BE2C (cell line): Measurements from ENCODE around the gene SPEF1.

Source experiments
- DNase-seq: peaks from one replicate; pipeline ENCODE4 v3.0.0-alpha.2; 2020
- H3K27me3 ChIP-seq: fragments of 250-450 bp; sonication (Bioruptor Pico); 2 replicates; pipeline ENCODE4 v1.5.1; 2020; ENCODE audit warnings: mild to moderate bottlenecking
- H3K36me3 ChIP-seq: fragments of 250-450 bp; sonication (Bioruptor Pico); 2 replicates; pipeline ENCODE4 v1.5.1; 2020; ENCODE audit warnings: mild to moderate bottlenecking
- H3K4me1 ChIP-seq: fragments of 250-450 bp; sonication (Bioruptor Pico); 2 replicates; pipeline ENCODE4 v1.5.1; 2020
- H3K4me3 ChIP-seq: 2 replicates; pipeline ENCODE4 v1.5.1; 2011; ENCODE audit warnings: low read depth, low read length
- H3K9me3 ChIP-seq: fragments of 250-450 bp; sonication (Bioruptor Pico); 2 replicates; pipeline ENCODE4 v1.5.1; 2020
- TF ChIP-seq, protein P1 (sequence below): IDR thresholded peaks from 2 replicates; pipeline ENCODE4 v1.5.1; 2012; ENCODE audit warnings: mild to moderate bottlenecking, low read depth, low read length

Gene SPEF1

GRCh38 chr20:3786126-3786484, 4.9 kb upstream of the SPEF1 start:
- peak overlapping the region; percentile 84 for H3K4me3 ChIP-seq

DNA sequence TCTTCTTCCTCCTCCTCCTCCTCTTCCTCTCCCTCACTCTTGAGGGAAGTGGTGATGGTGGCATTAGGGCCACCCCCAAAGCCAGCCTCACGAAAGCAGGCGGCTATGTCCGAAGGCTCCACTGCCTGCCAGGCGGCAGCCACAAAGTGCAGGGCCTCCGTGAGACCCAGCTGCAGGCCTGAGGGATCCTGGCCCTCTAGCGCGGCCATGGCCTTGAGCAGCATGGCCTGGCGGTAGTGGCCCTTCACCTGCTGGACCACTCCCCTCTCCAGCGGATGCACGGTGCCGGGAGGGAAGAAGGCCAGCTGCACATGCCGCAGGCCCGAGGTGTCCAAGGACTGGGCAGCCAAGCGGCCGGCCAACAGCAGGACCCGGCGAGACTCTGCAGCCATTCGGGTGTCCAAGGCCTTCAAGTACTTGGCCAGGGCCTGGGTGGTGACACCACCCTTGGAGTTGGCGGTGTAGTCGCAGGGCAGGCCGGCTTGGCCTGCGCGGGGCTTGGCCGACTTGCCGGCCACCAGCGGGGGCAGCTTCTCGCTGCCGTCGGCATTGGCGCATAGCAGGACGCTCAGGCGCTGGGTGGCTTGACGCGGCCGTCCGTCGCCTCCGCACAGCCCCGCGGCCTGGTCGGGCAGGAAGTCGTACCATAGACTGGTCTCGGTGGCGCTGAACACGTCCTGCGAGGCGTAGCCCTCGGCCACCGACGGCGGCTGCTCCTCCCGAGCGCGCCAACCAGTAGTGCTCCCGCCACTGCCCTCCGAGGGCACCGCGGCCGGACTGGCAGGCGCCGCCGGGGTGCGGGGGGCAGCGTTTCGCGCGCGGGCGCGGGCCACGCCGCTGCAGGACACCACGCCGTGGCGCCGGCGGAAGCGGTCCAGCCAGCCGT, 4.2 kb upstream of the SPEF1 start:
- peak; percentile 49 for DNase-seq
- H3K9me3 ChIP-seq = no peaks in the 10 kb centered on the region
- H3K4me1 ChIP-seq = peaks cover 8% of the 10 kb centered on the region
- no peaks in the 10 kb centered on the region for H3K27me3 ChIP-seq
- TF ChIP-seq, protein P1, sequence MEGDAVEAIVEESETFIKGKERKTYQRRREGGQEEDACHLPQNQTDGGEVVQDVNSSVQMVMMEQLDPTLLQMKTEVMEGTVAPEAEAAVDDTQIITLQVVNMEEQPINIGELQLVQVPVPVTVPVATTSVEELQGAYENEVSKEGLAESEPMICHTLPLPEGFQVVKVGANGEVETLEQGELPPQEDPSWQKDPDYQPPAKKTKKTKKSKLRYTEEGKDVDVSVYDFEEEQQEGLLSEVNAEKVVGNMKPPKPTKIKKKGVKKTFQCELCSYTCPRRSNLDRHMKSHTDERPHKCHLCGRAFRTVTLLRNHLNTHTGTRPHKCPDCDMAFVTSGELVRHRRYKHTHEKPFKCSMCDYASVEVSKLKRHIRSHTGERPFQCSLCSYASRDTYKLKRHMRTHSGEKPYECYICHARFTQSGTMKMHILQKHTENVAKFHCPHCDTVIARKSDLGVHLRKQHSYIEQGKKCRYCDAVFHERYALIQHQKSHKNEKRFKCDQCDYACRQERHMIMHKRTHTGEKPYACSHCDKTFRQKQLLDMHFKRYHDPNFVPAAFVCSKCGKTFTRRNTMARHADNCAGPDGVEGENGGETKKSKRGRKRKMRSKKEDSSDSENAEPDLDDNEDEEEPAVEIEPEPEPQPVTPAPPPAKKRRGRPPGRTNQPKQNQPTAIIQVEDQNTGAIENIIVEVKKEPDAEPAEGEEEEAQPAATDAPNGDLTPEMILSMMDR = no peak
- peaks cover 9% of the 10 kb centered on the region for H3K36me3 ChIP-seq
- H3K4me3 ChIP-seq = peak overlapping the region; percentile 84

More at GRCh38 chr20:3786126-3786484, 4.9 kb upstream of the SPEF1 start:
- Histone ChIP-seq H3K4me1 (peaks cover 8% of the 10 kb centered on the region), H3K27me3 (no peaks in the 10 kb centered on the region), H3K9me3 (no peaks in the 10 kb centered on the region), H3K36me3 (peaks cover 9% of the 10 kb centered on the region)
- TF ChIP-seq, protein P1 = no peak
- peak; percentile 64 for DNase-seq

GRCh38 chr20:3784863-3785239, 3.6 kb upstream of the SPEF1 start:
- no peak for DNase-seq
- TF ChIP-seq, protein P1 = no peak
- H3K4me3 ChIP-seq = peak overlapping the region; percentile 84
- no peaks in the 10 kb centered on the region for H3K9me3 ChIP-seq
- peaks cover 8% of the 10 kb centered on the region for H3K4me1 ChIP-seq
- H3K36me3 ChIP-seq = peaks cover 9% of the 10 kb centered on the region
- no peaks in the 10 kb centered on the region for H3K27me3 ChIP-seq

DNA sequence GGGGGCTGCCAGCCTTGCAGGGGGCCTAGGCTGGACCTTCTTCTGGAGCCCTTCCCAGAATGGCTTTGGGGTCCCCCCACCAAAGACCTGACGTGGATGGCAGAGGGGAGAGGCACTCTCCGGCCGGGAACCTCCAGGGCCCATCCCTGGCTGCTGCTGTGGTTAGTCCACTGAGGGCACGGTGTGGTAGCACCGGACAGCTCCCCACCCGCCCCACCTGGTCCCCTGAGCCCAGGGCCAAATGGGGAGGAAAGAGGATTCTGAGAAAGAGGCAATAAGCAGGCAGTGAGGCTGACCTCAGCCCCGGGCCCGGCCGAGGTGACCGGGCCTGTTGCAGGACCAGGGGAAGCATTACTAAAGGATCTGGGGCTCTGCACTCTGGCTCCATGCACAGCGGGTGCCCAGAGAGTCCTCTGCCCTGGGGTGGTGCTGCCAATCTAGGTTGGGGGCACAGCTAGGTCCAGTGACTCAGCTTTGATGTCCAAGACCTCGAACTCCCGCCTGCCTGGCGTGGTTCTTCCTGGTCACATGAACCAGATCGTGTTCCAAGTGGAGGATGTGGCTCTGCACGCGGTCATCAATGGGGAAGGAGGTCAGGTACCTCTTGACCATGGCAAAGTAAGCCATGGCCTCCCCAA, 3.1 kb upstream of the SPEF1 start:
- peak; percentile 10 for DNase-seq
- Histone ChIP-seq H3K9me3 (no peaks in the 10 kb centered on the region), H3K4me1 (peaks cover 8% of the 10 kb centered on the region), H3K27me3 (no peaks in the 10 kb centered on the region), H3K4me3 (peak overlapping the region; percentile 84), H3K36me3 (peaks cover 9% of the 10 kb centered on the region)
- TF ChIP-seq, protein P1 = no peak

DNA sequence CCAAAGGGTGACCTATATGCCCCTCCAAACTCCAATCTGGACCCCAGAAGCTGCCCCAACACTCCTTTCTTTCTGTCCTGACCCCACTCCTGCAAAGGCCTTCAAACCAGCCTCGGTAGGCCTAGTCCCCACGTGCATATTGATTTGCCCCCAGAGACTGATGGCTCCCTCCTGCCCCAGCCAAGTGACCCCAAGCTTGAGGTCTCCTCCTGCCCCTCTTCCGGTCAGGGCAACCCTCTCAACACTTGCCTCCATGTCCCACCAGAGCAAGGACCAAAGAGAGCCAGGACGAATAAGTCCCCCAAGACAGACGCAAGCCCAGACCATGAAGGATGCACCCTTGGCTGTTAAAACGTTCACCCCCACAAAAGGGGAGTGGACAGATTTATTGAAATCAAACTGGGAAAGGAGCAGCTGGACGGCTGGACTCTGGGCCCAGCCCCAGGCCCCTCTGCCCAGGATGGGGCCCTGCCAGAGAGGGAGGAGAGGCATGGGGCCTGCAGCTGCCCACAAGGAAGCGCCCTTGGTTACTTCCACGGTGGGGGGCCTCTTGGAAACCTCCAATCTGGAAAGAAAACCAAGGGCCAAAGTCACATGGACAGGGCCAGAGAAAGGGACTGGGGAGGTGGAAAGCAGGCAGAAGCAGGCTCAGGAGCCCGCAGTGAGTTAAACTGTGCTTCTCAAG, 2.4 kb upstream of the SPEF1 start:
- DNase-seq = no peak
- peaks cover 3% of the 10 kb centered on the region for H3K4me1 ChIP-seq
- H3K36me3 ChIP-seq = peaks cover 9% of the 10 kb centered on the region
- H3K9me3 ChIP-seq = no peaks in the 10 kb centered on the region
- TF ChIP-seq, protein P1 = no peak
- no peaks in the 10 kb centered on the region for H3K27me3 ChIP-seq
- no peak overlapping the region for H3K4me3 ChIP-seq
